ENCODE results near the gene SLIT3. TPM values are rescaled to one million over a fixed set of nuclear protein-coding genes. Genes with fewer than 3 reads are reported as not detected.

The SLIT3 gene
- total and polyA plus RNA-seq, 9 of the 15 experiments (the other 6 are each of a cell fraction or from before 2014, with no cell fraction given), result 0.01 to 0.04 TPM; not detected in 7

DNA sequence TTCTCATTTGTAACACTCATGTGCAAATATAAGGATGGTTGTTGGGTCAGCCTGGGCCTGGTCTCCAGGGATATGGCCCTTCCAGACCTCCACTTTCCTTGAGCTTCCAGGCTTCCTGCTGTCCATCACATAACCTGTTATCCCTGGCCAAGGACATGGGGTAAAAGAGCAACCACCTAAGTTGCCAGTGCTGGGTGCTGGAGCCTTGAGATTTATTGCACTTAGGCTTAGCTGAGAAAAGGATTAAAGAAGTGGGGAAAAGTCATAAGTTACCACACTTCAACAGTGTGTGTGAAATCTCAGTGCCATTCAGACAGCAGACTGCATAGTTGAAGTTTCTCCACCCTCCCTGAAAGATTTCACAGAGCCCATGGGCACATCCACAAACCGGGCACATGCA, 663.1 kb downstream of the SLIT3 start:
- H3K9me3 ChIP-seq (replicated peaks; ENCODE audit: control insufficient read depth, insufficient read depth, low read depth, low read length), result no peaks in the 10 kb centered on the region
- ATAC-seq, result no peak

More for the DNA sequence above, 663.1 kb downstream of the SLIT3 start:
- Histone ChIP-seq H3K27ac (ENCODE audit: extremely low read depth, low read depth, low read length) (no peak overlapping the region), H3K9ac (ENCODE audit: insufficient read depth in 1 of 2, low read depth in 2 of 2, low read length in 2 of 2) (no peak overlapping the region), H3K4me1 (replicated peaks in 1 of 2; ENCODE audit: control insufficient read depth in 2 of 2, insufficient read depth in 2 of 2, low read length in 2 of 2) (no peaks in the 10 kb centered on the region), H3K4me2 (ENCODE audit: insufficient read depth, low read length) (no peak overlapping the region), H3K9me1 (ENCODE audit: control insufficient read depth, insufficient read depth, low read length) (no peaks in the 10 kb centered on the region), H4K20me1 (replicated peaks; ENCODE audit: control insufficient read depth, insufficient read depth, low read length) (no peaks in the 10 kb centered on the region), H3K79me2 (ENCODE audit: control insufficient read depth, insufficient read depth, low read length) (no peaks in the 10 kb centered on the region), H3K36me3 (ENCODE audit: control insufficient read depth, insufficient read depth, low read length) (no peaks in the 10 kb centered on the region), H2AFZ (ENCODE audit: low read depth, low read length) (no peak overlapping the region), H3K27me3 (ENCODE audit: control insufficient read depth in 2 of 2, insufficient read depth in 2 of 2, low read length in 2 of 2) (no peaks in the 10 kb centered on the region), H3K4me3 (no peak overlapping the region)
- TF ChIP-seq RCOR1 (IDR thresholded peaks at IDR 0.05; ENCODE audit: borderline replicate concordance in 1 of 2, low read depth in 2 of 2, low read length in 2 of 2) (no peak), CBX3 (IDR thresholded peaks at IDR 0.05; ENCODE audit: borderline replicate concordance in 1 of 2, low read length in 2 of 2) (no peak), KAT8 (IDR thresholded peaks at IDR 0.05; ENCODE audit: low read depth) (no peak), ZNF316 (IDR thresholded peaks at IDR 0.05) (no peak), ZNF274 (IDR thresholded peaks at IDR 0.05; ENCODE audit: borderline replicate concordance, low read depth, low read length) (no peak), ELK3 (CRISPR knock-in tag; IDR thresholded peaks at IDR 0.05) (no peak), COPS2 (conservative IDR thresholded peaks at IDR 0.05) (no peak), ZKSCAN8 (CRISPR knock-in tag; IDR thresholded peaks at IDR 0.05) (no peak), BRF1 (IDR thresholded peaks at IDR 0.05; ENCODE audit: borderline replicate concordance, extremely low read depth, insufficient read length) (no peak), NCOR1 (IDR thresholded peaks at IDR 0.05) (no peak), ZNF3 (CRISPR knock-in tag; IDR thresholded peaks at IDR 0.05) (no peak), ZNF584 (CRISPR knock-in tag; IDR thresholded peaks at IDR 0.05; ENCODE audit: low read depth) (no peak), TFAM (CRISPR knock-in tag; conservative IDR thresholded peaks at IDR 0.05) (no peak), RAD51 (IDR thresholded peaks at IDR 0.05; ENCODE audit: borderline replicate concordance, low read depth) (no peak)
- TF ChIP-seq, protein P1, sequence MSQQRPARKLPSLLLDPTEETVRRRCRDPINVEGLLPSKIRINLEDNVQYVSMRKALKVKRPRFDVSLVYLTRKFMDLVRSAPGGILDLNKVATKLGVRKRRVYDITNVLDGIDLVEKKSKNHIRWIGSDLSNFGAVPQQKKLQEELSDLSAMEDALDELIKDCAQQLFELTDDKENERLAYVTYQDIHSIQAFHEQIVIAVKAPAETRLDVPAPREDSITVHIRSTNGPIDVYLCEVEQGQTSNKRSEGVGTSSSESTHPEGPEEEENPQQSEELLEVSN (IDR thresholded peaks at IDR 0.05; ENCODE audit: borderline replicate concordance in 1 of 2, extremely low read depth in 1 of 2, insufficient read depth in 1 of 2, insufficient read length in 1 of 2, low read depth in 1 of 2, low read length in 1 of 2, poor library complexity in 1 of 2, severe bottlenecking in 1 of 2), result no peak
- TF ChIP-seq, protein P2, sequence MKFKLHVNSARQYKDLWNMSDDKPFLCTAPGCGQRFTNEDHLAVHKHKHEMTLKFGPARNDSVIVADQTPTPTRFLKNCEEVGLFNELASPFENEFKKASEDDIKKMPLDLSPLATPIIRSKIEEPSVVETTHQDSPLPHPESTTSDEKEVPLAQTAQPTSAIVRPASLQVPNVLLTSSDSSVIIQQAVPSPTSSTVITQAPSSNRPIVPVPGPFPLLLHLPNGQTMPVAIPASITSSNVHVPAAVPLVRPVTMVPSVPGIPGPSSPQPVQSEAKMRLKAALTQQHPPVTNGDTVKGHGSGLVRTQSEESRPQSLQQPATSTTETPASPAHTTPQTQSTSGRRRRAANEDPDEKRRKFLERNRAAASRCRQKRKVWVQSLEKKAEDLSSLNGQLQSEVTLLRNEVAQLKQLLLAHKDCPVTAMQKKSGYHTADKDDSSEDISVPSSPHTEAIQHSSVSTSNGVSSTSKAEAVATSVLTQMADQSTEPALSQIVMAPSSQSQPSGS (CRISPR knock-in tag; IDR thresholded peaks at IDR 0.05), result no peak
- ChIA-PET POLR2A (no interaction called here), CTCF (ENCODE audit: low intra/inter-chr PET ratio) (no interaction called here)
- no peak for DNase-seq (ENCODE audit: extremely low read depth in 1 of 4, low spot score in 3 of 4)
- 7% methylated on average over 1 of the region's 1 CpG for WGBS (ENCODE audit: insufficient coverage, low coverage, missing lambda C conversion rate)
- in situ Hi-C loops (cut with MboI) (no loop called here), intact Hi-C loops (cut with micrococcal nuclease) (no loop called here)
- no TSS peak for BruUV-seq (replicated peaks)
- FAIRE-seq, result no peak
